Suppressor macrophage (primary cell): ENCODE data around the gene EPHX1.

Experiments
- DNase-seq, 4 experiments: peaks; one replicate each; pipeline ENCODE4 v3.0.0-alpha.2; 2020 to 2022

The EPHX1 gene

DNA sequence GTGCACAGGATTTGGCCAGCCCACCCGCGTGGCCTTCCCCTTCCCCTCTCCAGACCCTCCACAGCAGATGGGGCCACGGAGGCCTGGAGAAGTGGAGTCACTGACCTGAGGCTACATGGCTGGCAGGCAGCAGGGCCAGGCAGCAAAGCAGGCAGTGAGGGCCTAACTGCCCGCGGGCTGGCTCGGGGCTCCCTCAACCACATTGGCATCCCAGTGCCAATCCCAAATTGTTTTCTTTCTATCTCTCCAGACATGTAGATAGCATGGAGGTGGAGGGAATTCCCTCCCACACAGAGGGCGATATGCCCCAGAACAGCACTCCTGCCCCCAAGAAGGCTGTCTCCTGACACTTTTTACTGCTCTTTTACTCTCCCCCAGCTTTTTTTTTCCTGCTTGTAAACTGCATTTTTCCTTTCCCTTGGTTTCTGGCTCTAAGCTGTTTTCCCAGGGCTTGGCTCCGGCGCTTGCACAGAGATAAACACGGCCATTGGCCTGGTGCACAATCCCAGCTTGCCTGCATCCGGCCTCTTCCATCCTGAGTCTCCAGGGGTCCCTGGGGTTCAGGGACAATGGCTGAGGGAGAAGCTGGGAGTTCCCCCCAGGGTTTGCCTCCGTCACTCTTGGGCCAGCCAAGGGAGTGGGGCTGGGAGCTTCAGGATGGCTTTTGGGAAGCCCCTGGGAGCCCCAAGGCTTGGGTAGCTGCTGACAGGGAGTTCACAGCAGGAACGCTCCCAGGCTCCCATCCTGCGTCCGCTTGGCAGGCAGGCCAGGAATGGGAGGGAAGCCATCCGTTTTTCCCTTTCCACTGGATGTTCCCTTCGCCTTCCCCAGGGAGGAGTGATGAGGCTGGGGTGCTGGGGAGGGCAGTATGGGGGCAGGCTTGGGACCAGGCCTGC lies 7.0 kb downstream of the EPHX1 start:
- no peak for DNase-seq

DNA sequence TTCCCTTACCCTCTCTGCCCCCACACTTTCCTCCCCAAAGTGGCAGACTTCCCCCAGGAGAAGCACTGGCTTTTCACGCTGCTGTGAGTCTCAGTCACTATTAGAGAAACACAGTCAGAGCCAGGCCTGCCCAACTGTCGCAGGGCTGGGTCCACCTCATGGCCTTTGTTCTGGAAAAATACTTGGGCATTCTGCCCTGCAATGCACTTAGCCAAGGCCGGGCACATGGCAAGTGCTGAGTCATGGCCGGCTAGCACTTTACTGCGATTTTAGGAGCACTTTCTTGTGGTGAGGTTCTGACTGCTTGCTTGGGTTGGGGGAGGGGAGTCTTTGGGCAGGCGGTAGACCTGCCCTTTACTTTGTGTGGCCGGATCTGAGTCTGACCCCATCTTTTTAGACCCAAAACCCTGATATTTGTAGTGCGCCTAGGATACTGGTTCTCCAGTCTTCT lies 7.7 kb downstream of the EPHX1 start:
- peak; percentile 54 to 72 (median 66) for DNase-seq

DNA sequence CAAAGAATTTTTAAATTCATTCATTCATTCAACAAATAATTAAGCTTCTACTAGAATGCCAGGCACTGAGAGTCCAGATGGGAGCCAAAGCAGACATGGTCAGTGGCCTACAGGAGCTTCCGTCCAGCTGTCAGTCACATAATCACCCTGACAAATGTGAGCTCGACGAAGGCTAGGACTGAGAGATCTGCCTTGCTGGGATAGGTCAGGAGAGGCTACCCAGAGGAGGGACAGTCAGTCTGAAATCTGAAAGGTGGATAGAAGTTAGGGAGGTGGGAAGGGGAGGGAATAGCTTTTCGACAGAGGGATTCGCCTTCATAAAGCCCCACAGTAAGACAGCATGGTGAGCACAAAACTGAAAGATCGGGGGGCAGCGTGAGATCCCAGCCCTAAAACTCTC lies 8.3 kb downstream of the EPHX1 start:
- no peak for DNase-seq

DNA sequence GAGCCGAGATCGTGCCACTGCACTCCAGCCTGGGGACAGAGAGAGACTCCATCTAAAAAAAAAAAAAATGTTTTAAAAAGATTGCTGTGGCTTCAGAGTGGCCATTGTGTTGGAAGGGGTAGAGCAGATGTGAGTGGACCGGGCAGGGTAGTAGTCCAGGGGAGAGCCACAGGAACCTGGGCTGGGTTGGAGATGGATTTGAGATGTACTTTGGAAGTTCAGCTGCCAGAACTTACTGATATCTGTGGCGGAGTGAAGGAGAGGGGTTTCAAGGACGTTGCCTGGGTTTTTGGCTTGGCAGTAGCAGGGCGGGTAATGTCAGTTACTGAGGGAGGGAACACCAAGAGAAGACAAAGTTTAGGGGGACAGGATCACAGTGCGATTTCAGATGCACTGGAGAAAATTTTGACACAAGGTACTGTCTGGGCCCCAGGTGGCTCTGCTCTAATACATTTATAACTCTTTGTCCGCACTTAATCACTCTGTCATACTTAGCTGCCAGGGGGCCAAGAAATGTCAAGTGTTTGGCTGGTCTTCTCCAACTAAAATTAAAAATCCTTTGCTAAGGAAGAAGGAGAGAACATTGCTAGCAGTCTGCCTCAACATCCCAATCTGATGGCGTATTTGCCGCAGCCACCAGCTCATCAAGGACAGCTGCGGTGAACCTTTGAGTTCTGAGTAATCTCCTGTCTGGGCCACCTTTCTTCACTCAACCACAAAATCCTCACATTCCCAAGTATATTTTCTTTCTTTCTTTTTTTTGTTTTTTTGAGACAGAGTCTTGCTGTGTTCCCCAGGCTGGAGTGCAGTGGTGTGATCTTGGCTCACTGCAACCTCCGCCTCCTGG lies 9.6 kb downstream of the EPHX1 start:
- DNase-seq, result no peak

DNA sequence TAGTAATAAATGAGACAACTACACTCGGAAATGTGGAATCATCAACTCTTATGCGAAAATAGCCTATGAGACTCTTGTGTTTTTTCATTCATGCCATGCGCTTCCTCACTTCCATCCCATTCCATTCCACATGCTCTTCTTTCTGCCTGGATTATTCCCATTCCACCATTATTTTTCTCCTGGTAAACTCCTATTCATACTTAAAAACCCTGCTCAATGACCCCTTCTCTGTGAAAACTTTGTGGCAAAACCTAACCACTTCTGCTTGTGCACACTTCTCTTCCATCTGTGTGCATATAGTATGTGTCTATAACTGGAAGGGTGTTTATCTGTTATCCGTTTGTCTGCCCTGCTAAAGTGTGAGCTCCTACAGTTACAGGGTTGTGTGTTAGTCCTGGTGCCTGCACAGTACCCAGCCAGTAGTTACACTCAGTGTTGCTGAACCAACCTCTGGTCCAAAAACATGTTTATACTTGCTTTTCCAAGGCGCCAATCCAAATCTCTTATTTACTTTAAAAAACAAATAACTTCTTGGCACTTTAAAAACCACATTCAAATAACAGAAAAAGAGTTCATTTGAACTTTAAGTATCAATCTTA lies 10.7 kb downstream of the EPHX1 start:
- no peak for DNase-seq

DNA sequence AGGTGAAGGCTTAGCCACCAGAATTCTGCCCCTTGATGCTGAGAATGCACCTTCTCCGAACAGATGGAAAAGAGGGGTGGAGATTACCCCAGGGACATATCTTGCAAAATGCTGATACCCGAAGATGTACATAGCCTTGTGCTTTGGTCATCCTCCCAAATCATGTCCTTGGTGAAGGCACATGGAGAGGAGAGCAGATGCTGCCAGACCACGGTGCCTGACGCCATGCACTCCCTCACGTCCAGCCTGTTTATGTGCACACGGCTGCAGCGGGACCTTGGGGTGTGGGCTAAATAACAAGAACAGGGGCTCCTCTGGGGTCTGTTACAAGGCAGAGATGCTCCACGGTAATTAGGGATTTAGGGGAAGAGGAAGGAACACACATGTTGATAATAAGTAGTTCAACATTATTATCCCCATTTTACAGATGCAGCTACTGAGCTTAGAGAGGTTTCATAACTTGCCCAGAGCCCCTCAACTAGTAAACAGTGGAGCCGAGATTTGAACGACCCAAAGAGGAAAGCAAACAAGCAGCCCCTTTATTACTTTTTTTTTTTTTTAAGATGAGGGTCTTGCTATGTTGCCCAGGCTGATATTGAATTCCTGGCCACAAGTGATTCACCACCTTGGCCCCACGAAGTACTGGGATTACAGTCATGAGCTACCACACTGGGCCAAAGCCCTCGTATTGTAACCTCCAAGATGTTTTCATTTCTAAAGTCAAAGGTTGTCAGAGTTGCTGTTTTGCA lies 12.9 kb downstream of the EPHX1 start:
- DNase-seq, result no peak

DNA sequence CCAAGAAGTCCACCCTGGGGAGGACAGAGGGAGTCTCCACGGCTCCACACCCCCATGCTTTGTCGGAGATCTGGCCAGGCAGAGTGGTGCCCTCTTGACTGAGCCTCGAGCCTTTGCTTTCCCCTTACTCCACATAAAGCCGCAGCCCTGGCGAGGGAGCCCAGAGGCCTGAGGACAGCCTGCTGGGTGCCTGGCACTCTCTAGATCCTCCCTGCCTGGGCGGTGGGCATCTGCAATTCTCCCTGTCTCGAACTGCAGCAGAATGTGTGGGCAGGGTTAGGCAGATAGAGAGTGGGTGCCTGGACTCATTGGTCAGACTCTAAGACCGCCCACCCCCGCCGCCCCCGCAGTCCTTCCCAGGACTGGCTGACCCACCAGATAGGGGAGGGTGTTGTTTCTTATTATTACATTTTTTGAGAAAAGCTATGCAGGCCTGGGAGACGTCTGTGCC lies 13.9 kb downstream of the EPHX1 start:
- no peak for DNase-seq

DNA sequence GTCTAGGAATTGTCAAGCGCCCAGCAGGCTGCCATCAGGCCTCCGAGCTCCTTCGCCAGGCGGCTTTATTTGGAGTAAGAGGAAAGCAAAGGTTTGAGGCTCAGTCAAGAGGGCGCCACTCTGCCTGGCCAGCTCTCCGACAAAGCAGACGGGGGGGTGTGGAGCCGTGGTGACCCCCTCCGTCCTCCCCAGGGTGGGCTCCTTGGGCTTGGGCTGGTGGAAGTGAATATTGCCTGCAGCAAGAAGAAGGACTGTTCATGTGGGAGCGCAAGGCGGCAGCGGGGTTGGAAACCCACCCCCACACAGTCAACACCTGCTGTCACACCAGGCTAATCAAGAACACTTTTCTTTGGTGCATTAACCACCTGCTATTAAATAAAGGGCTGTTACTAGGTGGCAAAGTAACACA lies 14.6 kb downstream of the EPHX1 start:
- no peak for DNase-seq

DNA sequence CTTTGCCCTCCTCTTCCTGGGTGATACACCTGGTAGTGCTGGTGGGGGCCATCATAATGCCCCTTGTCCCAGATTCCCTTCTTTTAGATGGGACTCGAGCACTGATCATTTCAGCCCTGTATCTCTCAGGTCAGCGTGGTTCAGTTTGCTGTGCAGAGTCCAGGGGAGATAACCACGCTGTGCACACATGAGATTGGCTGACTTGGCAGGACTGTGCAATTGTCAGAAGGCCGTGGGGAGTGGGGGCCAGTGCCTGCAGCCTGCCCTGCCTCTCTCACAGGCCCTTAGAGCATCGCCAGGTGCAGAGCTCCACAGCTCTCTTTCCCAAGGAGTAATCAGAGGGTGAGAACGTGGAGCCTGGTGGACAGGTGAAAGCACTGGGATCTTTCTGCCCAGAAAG lies 15.2 kb downstream of the EPHX1 start:
- DNase-seq, result no peak

DNA sequence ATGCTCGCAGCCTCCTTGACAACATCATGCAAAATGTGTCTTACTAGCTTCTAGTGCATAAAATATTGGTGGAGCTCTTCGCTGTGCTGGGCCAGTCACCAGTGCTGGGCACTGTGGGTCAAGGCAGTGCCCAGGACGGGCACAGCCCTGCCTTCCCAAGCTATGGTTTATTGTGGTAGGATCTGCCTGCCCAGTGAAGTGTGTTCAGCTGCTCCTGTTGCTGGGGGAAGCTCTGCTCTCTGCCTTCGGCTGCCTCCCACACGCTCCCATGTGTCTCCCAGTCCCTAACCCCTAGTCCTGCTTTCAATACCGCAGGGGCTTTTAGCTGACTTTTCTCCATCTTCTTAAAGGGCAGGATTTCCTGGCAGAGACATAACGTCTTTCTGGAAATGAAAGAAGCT lies 15.7 kb downstream of the EPHX1 start:
- peak; percentile 24 to 63 (median 46) for DNase-seq

DNA sequence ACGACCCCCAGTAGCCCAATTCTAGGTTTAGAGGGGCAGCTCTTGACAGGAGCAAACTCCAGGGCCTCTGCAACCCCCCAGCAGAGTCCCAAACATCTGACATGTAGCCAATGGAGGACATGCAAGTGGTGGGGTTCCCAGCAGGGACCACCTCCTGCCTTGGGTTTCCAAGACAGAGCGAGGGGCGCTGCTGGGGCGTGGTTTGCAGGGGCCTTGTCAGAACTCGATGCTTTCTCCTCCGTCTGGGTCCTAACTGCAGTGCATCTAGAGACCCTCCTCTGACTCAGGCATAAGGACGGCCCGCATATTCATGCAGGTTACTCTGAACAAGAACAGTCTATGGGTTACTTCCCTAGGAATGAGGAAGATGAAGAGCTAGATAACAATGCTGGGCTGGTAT lies 17.2 kb downstream of the EPHX1 start:
- no peak for DNase-seq

DNA sequence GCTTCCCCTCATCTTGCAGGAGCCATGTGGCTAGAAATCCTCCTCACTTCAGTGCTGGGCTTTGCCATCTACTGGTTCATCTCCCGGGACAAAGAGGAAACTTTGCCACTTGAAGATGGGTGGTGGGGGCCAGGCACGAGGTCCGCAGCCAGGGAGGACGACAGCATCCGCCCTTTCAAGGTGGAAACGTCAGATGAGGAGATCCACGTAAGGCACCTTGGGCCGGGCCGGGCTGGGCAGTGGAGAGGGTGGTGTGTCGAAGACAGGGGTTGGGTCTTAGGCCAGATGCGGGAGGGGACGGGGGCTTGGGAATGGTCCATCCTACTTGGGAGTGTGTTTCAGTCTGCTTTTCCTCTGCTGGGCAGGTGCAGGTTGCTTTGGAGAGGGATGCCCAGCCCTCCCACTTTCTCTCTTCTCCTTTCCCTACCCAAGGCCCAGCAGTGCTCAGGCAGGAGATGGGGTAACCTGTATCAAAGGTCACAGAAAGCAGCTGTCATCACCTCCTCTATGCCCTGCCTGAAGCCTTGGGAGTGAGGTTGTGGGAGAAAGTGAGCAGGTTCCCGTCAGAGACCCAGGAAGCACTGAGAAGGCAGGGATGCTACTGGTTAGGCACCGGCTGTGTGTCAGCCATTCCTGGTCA lies 18.9 kb downstream of the EPHX1 start:
- DNase-seq, result no peak

DNA sequence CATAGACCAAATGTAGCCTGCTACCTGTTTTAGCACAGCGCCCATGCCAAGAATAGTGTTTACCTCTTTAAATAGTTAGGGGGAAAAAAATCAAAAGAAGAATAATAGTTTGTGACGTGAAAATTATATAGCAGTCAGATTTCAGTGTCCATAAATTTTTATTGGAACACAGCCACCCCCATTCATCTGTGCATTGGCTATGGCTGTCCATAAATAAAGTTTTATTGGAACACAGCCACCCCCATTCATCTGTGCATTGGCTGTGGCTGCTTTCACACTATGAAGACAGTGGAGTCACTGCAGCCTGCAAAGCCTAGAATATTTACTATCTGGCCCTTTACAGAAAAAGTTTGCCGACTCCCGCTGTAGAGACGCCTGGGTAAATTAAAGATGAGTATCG lies 20.9 kb downstream of the EPHX1 start:
- DNase-seq, result no peak

DNA sequence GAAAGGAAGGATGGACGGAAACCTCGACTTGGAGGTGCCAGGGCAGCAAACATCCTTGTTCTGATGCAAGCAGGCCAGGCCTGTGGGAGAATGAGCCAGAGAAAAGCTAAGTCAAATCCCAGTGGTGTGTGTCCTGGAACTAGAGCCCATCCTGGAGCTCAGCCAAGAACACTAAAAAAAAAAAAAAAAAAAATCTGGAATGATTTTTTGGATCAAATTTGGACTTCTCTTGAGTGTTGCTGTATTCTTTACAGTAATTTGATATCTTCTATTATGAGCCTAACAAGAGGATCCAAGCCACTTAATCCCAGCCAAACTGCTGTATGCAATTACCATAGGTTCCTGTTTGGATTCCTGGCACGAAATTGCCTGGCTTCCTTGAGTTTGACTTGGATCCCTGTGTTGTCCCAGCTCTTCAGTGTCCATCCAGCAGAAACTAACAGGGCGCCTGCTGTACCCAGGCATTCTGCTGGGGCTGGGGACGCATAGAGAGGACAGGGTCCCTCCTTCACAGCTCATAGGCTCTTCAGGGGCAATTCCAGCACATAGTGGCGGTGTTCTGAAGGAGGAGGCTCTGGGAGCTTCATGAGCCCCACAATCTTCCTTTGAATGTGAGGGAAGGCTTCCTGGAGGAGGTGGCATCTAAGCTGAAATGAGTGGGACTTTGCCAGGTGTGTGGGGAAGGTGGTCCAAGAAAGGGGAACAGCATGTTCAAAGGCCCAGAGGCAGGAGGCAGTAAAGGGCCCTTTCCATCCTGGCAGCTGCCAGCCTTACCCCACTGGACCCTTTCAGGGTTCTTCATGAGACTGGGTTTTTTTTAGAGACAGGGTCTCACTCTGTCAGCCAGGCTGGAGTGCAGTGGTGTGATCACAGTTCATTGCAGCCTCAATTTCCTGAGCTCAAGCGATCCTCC lies 24.7 kb downstream of the EPHX1 start:
- no peak for DNase-seq

DNA sequence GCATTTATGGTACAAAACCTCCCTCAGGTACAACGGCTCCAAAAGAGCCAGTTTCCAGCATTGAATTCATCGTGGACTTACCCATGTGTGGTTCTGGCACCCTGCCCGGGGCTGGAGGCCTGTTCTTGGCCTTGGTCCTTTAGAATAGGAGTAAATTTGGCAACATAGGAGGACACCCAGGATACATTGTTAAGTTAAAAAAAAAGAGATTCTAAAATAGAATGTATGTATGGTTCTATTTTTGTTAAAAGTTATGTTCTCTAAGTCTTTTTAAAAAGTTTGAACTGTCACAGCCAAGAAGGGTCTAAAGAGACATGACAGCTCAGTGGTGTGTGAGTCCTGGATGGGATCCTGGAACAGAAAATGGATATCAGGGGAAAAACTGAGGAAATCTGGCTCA lies 25.9 kb downstream of the EPHX1 start:
- no peak for DNase-seq

DNA sequence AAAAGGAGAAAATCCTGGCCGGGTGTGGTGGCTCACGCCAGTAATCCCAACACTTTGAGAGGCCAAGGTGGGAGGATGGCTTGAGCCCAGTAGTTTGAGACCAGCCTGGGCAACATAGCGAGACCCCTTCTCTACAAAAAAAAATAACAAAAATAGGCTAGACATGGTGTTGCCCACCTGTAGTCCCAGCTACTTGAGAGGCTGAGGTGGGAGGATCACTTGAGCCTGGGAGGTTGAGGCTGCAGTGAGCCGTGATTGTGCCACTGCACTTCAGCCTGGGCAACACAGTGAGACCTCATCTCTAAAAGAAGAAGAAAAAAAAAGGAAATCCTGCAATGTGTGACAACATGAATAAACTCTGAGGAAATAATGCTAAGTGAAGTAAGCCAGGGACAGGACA lies 26.4 kb downstream of the EPHX1 start:
- peak in 1 of 4 experiments; percentile 30 for DNase-seq

DNA sequence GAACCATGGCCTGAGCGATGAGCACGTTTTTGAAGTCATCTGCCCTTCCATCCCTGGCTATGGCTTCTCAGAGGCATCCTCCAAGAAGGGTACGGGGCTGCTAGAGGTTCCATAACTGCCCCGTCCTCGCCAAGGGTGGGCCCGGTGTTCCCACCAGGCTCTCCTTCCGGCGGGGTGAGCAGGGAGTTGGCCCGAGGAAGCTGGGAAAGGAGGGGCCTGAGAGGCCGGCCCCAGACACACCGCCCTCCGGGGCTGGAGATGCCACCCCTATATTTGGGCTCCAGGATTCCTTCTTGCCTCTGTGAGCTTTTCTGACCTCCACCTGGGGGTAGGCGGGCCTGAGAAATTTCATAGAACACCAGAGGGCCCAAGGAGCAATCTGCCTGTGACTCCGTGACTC lies 28.9 kb downstream of the EPHX1 start:
- DNase-seq, result no peak

DNA sequence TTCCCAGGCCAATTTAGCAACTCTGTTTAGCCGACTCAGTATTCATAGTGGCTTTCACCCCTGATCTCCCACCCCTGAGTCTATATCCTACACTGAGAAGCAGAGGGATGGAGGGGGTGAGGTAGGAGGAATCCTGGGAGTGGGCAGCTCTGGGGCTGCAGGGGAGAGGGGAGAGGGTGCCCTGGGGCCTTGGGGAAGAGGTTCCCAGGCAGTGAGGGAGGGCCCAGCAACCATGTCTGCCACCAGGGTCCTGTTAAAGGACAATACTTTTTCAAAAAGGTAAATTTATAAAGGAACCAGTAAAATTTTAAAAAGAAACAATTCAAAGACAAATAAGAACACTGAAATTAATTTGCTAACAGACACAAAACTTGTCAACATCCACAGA lies 30.3 kb downstream of the EPHX1 start:
- DNase-seq, result no peak

DNA sequence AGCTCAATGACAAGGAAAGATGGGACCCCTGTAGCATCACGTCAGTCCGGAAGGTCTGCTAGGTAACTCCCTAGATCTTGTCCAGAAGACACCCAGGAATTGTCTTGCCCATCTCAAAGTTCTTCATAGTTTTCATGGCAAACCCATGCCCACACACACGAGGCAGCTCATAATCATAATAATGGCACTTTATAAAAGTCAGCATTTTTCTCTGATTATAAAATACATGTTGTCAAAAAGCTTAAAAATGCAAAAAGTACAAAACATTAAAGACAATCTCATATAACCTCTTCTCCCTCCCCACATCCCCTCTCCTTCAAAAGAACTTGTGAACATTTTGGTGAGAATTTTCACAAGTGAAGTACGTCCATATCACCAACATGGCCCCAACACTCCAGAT lies 30.8 kb downstream of the EPHX1 start:
- DNase-seq, result no peak

DNA sequence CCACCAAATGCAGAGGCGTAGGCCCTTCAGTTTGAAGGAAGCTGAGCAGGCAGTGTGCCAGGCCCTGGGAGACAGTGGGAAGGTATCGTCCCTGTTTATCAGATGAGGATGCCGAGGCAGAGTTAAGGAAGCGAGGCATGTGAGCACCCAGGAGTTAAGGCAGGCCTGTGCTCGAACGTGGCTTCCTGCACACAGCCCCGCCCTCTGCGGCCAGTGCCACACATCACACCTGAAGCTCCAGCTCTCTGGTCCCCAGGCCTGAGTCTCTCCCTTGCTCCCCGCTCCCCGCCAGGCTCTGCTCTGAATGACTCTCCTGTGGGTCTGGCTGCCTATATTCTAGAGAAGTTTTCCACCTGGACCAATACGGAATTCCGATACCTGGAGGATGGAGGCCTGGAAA lies 32.1 kb downstream of the EPHX1 start:
- no peak for DNase-seq
